AG04450 (cell line): Measurements from ENCODE around the gene NOXA1. TPM values are rescaled to one million over a fixed set of nuclear protein-coding genes. Genes with fewer than 3 reads are reported as not detected.

ENCODE experiments used
- CTCF ChIA-PET: fragments of 300-600, 350-600 bp; formaldehyde crosslinking; extraction: SDS; loops from one replicate; lab custom pipeline; 2022; ENCODE audit warnings: antibody characterized with exemption, inconsistent platforms; lab: Charles Lee
- POLR2A ChIA-PET: fragments of 350-600 bp; formaldehyde crosslinking; extraction: SDS; loops from one replicate; lab custom pipeline; 2021; ENCODE audit warnings: antibody characterized with exemption, inconsistent platforms; lab: Yijun Ruan, JAX
- DNase-seq: peaks from one replicate; pipeline ENCODE4 v3.0.0-alpha.2; 2011; ENCODE audit warnings: low read depth, low spot score
- H3K27ac ChIP-seq: one replicate; pipeline ENCODE4 v1.5.1; 2012; ENCODE audit warnings: low read depth, low read length, control low read depth
- H3K27me3 ChIP-seq: one replicate; pipeline ENCODE4 v1.6.0; 2012; ENCODE audit warnings: low read length; ENCODE audit not compliant: control insufficient read depth, insufficient read depth
- H3K4me3 ChIP-seq: 2 replicates; pipeline ENCODE4 v1.5.1; 2011; ENCODE audit warnings: mild to moderate bottlenecking, low read depth, low read length, control low read depth
- H3K9me3 ChIP-seq: 2 replicates; pipeline ENCODE4 v1.5.1; 2012; ENCODE audit warnings: low read length; ENCODE audit not compliant: control insufficient read depth, insufficient read depth
- CTCF ChIP-seq: IDR thresholded peaks from 2 replicates; pipeline ENCODE4 v1.5.1; 2011; ENCODE audit warnings: low read depth, low read length, control low read depth, inconsistent platforms
- polyA plus RNA-seq: library from polyadenylated mRNA; depleted of rRNA; stranded (reverse); fragments of >200 nt; gene quantifications from 2 replicates; pipeline ENCODE4 v1.2.3, GENCODE V29; 2011

NOXA1 gene
- polyA plus RNA-seq, 1 experiment = 0.06 TPM

- Histone ChIP-seq H3K4me3 (no peak overlapping the region), H3K27ac (no peak overlapping the region), H3K27me3 (peaks cover 4% of the 10 kb centered on the region), H3K9me3 (peaks cover 46% of the 10 kb centered on the region)
- CTCF ChIA-PET = interaction anchor here (1.2 kb wide), 1 partner anchor 55 kb away, joined by 4 read pairs; the partner anchor contains the start of gene EXD3
- POLR2A ChIA-PET = no interaction called here
- TF ChIP-seq CTCF = no peak
- DNase-seq = no peak
These were observed 54.8 kb downstream of the NOXA1 start for GRCh38 chr9:137477778-137478612.

GRCh38 chr9:137478613-137478961 lies 55.4 kb downstream of the NOXA1 start:
- DNase-seq = no peak
- peaks cover 46% of the 10 kb centered on the region for H3K9me3 ChIP-seq
- ChIA-PET POLR2A (no interaction called here), CTCF (interaction anchor here (1.2 kb wide), 1 partner anchor 56 kb away, joined by 4 read pairs; the partner anchor contains the start of gene EXD3)
- no peak for TF ChIP-seq CTCF
- H3K27me3 ChIP-seq = peaks cover 4% of the 10 kb centered on the region
- H3K27ac ChIP-seq = no peak overlapping the region
- no peak overlapping the region for H3K4me3 ChIP-seq

GRCh38 chr9:137478962-137479861 lies 56.0 kb downstream of the NOXA1 start:
- Histone ChIP-seq H3K27ac (no peak overlapping the region), H3K9me3 (peaks cover 45% of the 10 kb centered on the region), H3K27me3 (peaks cover 4% of the 10 kb centered on the region), H3K4me3 (no peak overlapping the region)
- CTCF ChIA-PET = interaction anchor here (1.2 kb wide), 1 partner anchor 56 kb away, joined by 4 read pairs; the partner anchor contains the start of gene EXD3
- no peak for DNase-seq
- TF ChIP-seq CTCF = no peak
- POLR2A ChIA-PET = interaction anchor here (0.9 kb wide), 1 partner anchor 393 kb away, joined by 4 read pairs; the partner anchor contains the start of gene MAN1B1

GRCh38 chr9:137479892-137480685 lies 56.9 kb downstream of the NOXA1 start:
- Histone ChIP-seq H3K27me3 (no peaks in the 10 kb centered on the region), H3K9me3 (peaks cover 39% of the 10 kb centered on the region), H3K4me3 (no peak overlapping the region), H3K27ac (no peak overlapping the region)
- ChIA-PET CTCF (no interaction called here), POLR2A (interaction anchor here (0.9 kb wide), 1 partner anchor 394 kb away, joined by 4 read pairs; the partner anchor contains the start of gene MAN1B1)
- TF ChIP-seq CTCF = no peak
- DNase-seq = no peak
